Dermis blood vessel endothelial cell (primary cell): ENCODE results near the gene OPN3. TPM values are rescaled to one million over a fixed set of nuclear protein-coding genes. Genes with fewer than 3 reads are reported as not detected.

ENCODE experiments used
- DNase-seq: peaks from one replicate; pipeline ENCODE4 v3.0.0; 2010
- total RNA-seq: library from RNA; depleted of rRNA; stranded (reverse); fragments of >200 nt; gene quantifications from 2 replicates; pipeline ENCODE4 v1.2.3, GENCODE V29; 2014

OPN3 gene
- total RNA-seq, 1 donor from 2014 or later: 32.3 TPM

- no peak for DNase-seq
These were observed 53.2 kb downstream of the OPN3 start for GRCh38 chr1:241586905-241587512.

- DNase-seq: no peak
These were observed 57.2 kb downstream of the OPN3 start for GRCh38 chr1:241582921-241583321.

DNA sequence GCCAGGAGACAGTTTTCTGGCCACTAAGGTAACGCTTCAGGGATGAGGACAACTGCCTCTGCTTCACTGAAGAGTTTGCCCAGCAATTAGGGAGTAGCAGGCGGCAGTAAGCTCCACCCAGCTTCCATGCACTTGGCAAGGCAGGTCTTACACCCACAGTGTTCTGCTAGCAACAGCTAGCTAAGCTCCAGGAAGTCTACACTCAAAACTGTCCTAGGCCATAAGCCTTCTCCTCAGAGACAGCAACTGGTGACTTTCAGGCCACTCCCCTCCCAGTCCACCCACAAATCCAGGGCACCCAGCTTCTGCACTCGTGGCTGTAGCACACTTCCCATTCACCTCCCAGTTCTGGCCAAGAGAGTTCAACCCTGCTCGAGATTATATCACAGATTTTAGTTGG, 60.7 kb downstream of the OPN3 start:
- DNase-seq: no peak

- no peak for DNase-seq
These were observed 66.0 kb downstream of the OPN3 start for GRCh38 chr1:241574154-241574553.

DNA sequence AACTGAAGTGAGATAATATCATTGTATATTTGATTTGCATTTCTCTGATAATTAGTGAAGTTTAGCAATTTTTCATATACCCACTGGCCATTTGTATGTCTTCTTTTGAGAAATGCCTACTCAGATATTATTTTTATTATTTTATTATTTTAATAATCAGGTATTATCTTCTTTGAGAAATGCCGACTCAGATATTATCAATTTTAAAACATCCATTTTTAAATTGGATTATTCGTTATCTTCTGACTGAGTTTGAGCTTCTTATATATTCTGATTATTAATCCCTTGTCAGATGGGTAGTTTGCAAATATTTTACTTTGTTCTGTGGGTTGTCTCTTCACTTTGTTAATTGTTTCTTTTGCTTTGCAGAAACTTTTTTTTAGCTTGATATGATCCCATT, 70.3 kb downstream of the OPN3 start:
- DNase-seq: no peak

- no peak for DNase-seq
These were observed 79.4 kb downstream of the OPN3 start for GRCh38 chr1:241560849-241561187.

DNA sequence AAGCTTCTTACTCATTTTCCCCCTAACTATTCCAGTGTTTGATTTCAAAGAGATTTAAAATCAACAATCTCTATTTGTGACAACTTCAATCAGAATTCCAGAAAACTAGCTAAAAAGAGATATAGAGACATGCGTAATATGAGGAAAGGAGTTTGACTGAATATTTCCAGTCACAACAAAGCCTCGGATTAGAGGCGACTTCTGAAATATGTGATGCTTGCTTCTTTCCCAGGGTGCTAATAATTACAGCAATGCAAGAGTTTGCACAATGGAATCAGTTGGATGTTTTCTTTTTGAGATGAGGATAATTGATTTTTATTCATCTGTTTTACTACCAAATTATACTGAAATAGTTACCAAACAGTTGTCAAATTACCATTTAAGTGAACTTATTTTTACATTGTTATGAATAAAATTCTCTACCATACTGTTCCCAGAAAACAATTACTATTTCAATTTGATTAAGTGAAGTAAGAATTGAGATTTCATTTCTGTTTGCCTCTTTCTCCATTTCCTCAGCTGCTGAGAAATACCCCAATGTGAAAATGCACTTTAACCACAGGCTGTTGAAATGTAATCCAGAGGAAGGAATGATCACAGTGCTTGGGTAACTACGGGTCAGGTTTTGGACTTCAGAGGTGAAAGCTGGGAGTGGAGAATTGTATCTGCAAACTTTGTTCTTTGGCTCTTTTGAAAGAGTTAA, 79.9 kb downstream of the OPN3 start:
- no peak for DNase-seq

DNA sequence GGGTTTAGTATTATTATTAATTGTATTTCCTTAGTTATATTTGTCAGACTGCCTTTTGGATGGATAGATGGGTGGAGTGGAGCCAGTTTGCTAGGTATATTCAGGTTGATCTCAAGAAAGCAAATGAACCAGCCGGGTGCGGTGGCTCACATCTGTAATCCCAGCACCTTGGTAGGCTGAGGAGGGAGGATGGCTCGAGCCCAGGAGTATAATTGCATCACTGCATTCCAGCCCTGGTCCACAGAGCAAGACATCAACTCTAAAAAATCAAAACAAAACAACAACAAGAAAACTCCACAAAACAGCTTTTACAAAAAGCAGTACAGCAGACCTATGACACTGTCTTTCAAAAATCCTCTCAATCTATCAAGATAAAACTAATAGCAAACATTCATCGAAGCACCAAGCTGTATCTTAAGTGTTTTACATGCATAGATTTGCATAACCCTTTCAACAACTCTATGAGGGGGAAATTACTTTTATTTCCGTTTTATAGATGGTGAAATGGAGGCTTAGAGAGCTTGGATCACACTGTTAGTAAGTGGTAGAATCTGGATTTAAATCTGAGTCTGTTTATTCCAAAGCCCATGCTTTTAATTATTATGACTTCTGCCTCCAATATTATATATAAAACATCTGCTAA, 82.5 kb downstream of the OPN3 start:
- no peak for DNase-seq

GRCh38 chr1:241557031-241557430, 83.1 kb downstream of the OPN3 start:
- DNase-seq: no peak

GRCh38 chr1:241555526-241555925, 84.6 kb downstream of the OPN3 start:
- no peak for DNase-seq

DNA sequence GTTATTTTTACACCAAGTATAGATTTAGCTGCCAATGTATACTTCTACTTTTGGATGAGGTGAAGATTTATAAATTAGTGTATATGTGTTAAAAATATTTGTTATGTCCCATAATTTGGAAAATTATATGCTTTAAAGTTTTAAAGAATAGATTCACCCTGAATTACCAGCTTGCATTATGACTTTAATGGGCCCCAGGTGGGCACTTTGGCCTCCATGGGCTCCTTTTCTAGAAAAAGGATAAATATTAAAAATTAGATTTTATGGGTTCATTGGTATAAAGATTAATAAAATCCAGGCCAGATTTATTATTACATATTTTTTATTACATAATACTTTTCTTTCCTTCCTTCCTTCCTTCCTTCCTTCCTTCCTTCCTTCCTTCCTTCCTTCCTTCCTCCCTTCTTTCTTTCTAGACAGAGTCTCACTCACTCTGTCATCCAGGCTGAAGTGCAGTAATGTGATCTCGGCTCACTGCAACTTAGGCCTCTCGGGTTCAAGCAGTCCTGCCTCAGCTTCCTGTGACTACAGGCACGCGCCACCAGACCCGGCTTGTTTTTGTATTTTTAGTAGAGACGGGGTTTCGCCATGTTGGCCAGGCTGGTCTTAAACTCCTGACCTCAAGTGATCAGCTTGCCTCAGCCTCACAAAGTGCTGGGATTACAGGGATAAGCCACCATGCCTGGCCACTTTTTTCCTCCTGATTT, 86.1 kb downstream of the OPN3 start:
- no peak for DNase-seq

GRCh38 chr1:241551759-241552638, 88.2 kb downstream of the OPN3 start:
- DNase-seq: no peak

- DNase-seq: no peak
These were observed 89.9 kb downstream of the OPN3 start for GRCh38 chr1:241550318-241550717.

DNA sequence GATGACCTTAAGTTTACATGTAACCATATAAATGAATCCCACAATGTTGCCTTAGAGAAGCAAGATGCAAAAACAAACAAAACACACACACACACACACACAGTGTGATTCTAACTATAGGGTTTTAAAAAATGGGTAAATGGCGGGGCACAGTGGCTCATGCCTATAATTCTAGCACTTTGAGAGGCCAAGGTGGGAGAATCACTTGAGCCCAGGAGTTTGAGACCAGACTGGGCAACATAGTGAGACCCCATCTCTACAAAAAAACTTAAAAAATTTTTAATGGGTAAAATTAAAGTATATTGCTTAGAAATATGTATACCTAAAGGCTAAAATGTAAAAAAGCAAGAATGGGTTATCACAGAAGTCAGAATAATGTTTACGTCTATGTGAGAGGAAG, 92.2 kb downstream of the OPN3 start:
- no peak for DNase-seq

Other genes with a start within 250 kb of the OPN3 start
- 55.8 and 94.7 TPM in 2 replicates for gene FH, start 120.6 kb downstream of the OPN3 start, total RNA-seq
- not detected in 2 replicates for gene KMO, start 108.0 kb downstream of the OPN3 start, total RNA-seq
- 13.1 and 22.0 TPM in 2 replicates for gene CHML, start within 50 bp of the OPN3 start, total RNA-seq
- gene WDR64, start 11.9 kb upstream of the OPN3 start, total RNA-seq: 0.17 TPM in 1 of 2 replicates, not detected in the other
- gene EXO1, start 207.8 kb upstream of the OPN3 start, total RNA-seq: 6.8 and 17.6 TPM in 2 replicates